OCI-LY7 (cell line): ENCODE measurements around the gene NVL. TPM values are rescaled to one million over a fixed set of nuclear protein-coding genes. Genes with fewer than 3 reads are reported as not detected.

Source experiments
- Bru-seq: library from RNA; stranded (reverse); fragments of 400-500 nt; gene quantifications from one replicate; lab custom pipeline; 2021; lab: Mats Ljungman, UMichigan
- BruChase-seq, 2 experiments: library from RNA; stranded (reverse); fragments of 400-500 nt; gene quantifications; one replicate each; lab custom pipeline; 2021; lab: Mats Ljungman, UMichigan
- BruUV-seq: library from RNA; stranded (reverse); fragments of 400-500 nt; replicated peaks from 2 replicates; lab custom pipeline; 2021; lab: Mats Ljungman, UMichigan
- CTCF ChIA-PET: fragments of 300-600 bp; sonication (Branson Sonifier 250); formaldehyde crosslinking; loops from one replicate; lab custom pipeline; 2022; ENCODE audit warnings: antibody characterized with exemption; ENCODE audit not compliant: unreplicated experiment; lab: Charles Lee
- POLR2A ChIA-PET: fragments of 300-600 bp; sonication (Branson Sonifier 250); formaldehyde crosslinking; loops from one replicate; lab custom pipeline; 2022; ENCODE audit warnings: antibody characterized with exemption; lab: Charles Lee
- DNase-seq: peaks from one replicate; pipeline ENCODE4 v3.0.0-alpha.2; 2015; ENCODE audit warnings: low spot score
- H2AFZ ChIP-seq: fragments of 200-600 bp; sonication (generic), shearing (Covaris generic); 2 replicates; pipeline ENCODE4 v1.6.1; 2014; ENCODE audit warnings: mild to moderate bottlenecking, antibody characterized with exemption, low read length, moderate library complexity
- H3K27ac ChIP-seq: fragments of 200-600 bp; sonication (generic); 2 replicates; pipeline ENCODE4 v1.5.1; 2014; ENCODE audit warnings: mixed run types, low read depth, mild to moderate bottlenecking, moderate library complexity, low read length, inconsistent platforms; ENCODE audit not compliant: poor library complexity, severe bottlenecking
- H3K36me3 ChIP-seq: fragments of 200-600 bp; sonication (generic); 2 replicates; pipeline ENCODE4 v1.6.1; 2014; ENCODE audit warnings: mild to moderate bottlenecking, antibody characterized with exemption, low read length, moderate library complexity, mixed read lengths; ENCODE audit not compliant: insufficient read depth
- H3K4me1 ChIP-seq: fragments of 200-600 bp; sonication (generic); 2 replicates; pipeline ENCODE4 v1.5.1; 2014; ENCODE audit warnings: mild to moderate bottlenecking, low read length; ENCODE audit not compliant: insufficient read depth, poor library complexity, severe bottlenecking
- H3K4me2 ChIP-seq: fragments of 200-600 bp; sonication (generic); 2 replicates; pipeline ENCODE4 v1.6.1; 2014; ENCODE audit warnings: mild to moderate bottlenecking, low read length
- H3K4me3 ChIP-seq: fragments of 200-600 bp; sonication (generic); 2 replicates; pipeline ENCODE4 v1.5.1; 2014; ENCODE audit warnings: mild to moderate bottlenecking, low read depth, low read length; ENCODE audit not compliant: poor library complexity, severe bottlenecking
- H3K79me2 ChIP-seq: fragments of 200-600 bp; sonication (generic); 2 replicates; pipeline ENCODE4 v1.6.1; 2016; ENCODE audit warnings: low read depth, mild to moderate bottlenecking, low read length, moderate library complexity, mixed read lengths; ENCODE audit not compliant: insufficient read depth
- H3K9me2 ChIP-seq: fragments of 200-600 bp; sonication (generic); 2 replicates; pipeline ENCODE4 v1.6.1; 2016; ENCODE audit warnings: mild to moderate bottlenecking, low read length, mixed read lengths; ENCODE audit not compliant: insufficient read depth
- H3K9me3 ChIP-seq: fragments of 200-600 bp; sonication (generic); 2 replicates; pipeline ENCODE4 v1.6.1; 2014; ENCODE audit warnings: mild to moderate bottlenecking, mixed run types, low read length, mixed read lengths
- H4K20me1 ChIP-seq: fragments of 200-600 bp; sonication (generic); 2 replicates; pipeline ENCODE4 v1.6.1; 2014; ENCODE audit warnings: mild to moderate bottlenecking, antibody characterized with exemption, low read length, moderate library complexity, mixed read lengths; ENCODE audit not compliant: insufficient read depth
- CTCF ChIP-seq: fragments of 200-600 bp; sonication (generic); conservative IDR thresholded peaks from 2 replicates; pipeline ENCODE4 v1.5.1; 2014; ENCODE audit warnings: mild to moderate bottlenecking, antibody characterized with exemption, low read length, moderate library complexity, mixed read lengths
- EZH2phosphoT487 ChIP-seq: fragments of 200-600 bp; sonication (generic); IDR thresholded peaks from 2 replicates; pipeline ENCODE4 v1.6.1; 2018; ENCODE audit warnings: low read depth, borderline replicate concordance, mild to moderate bottlenecking, mixed run types, antibody characterized with exemption, low read length, moderate library complexity, mixed read lengths
- intact Hi-C: fragments of 100-400 bp; cut with micrococcal nuclease; formaldehyde crosslinking; loops from one replicate; pipeline ENCODE4 v1.10.0; 2022; ENCODE audit not compliant: unreplicated experiment
- long read RNA-seq: library from polyadenylated mRNA; stranded (forward); transcript quantifications from one replicate; pipeline ENCODE4 v2.0.0, GENCODE V29; 2022
- total RNA-seq, 2 experiments: library from RNA; depleted of rRNA in 1 of 2; stranded (reverse); fragments of >200 nt in 1 of 2; shearing (Covaris generic) in 1 of 2; gene quantifications; 2 replicates each; pipeline ENCODE4 v1.2.3, GENCODE V29; 2014 to 2022

Gene NVL
- total RNA-seq (2014; rRNA removed; shearing (Covaris generic)), result 31.6 and 33.9 TPM in 2 replicates
- 36.7 and 43.0 TPM in 2 replicates for total RNA-seq (2022)
- Bru-seq, nascent RNA, result percentile 78 among the genes with signal in this experiment
- percentile 74 among the genes with signal in this experiment for BruChase-seq, experiment 1, labeled RNA remaining after a 6-hour chase
- BruChase-seq, experiment 2, labeled RNA remaining after a 2-hour chase, result percentile 72 among the genes with signal in this experiment
- long read RNA-seq, transcript NVL-203 (22 exons, 2,832 nt), result minor isoform, 8 of 81 reads
- long read RNA-seq, transcript NVL-201 (23 exons, 3,123 nt), result major isoform, 37 of 81 reads
- long read RNA-seq, partial matches to known transcripts, result 5 of 81 reads
- long read RNA-seq, other reads (novel, unspliced or antisense), result 28 of 81 reads

DNA sequence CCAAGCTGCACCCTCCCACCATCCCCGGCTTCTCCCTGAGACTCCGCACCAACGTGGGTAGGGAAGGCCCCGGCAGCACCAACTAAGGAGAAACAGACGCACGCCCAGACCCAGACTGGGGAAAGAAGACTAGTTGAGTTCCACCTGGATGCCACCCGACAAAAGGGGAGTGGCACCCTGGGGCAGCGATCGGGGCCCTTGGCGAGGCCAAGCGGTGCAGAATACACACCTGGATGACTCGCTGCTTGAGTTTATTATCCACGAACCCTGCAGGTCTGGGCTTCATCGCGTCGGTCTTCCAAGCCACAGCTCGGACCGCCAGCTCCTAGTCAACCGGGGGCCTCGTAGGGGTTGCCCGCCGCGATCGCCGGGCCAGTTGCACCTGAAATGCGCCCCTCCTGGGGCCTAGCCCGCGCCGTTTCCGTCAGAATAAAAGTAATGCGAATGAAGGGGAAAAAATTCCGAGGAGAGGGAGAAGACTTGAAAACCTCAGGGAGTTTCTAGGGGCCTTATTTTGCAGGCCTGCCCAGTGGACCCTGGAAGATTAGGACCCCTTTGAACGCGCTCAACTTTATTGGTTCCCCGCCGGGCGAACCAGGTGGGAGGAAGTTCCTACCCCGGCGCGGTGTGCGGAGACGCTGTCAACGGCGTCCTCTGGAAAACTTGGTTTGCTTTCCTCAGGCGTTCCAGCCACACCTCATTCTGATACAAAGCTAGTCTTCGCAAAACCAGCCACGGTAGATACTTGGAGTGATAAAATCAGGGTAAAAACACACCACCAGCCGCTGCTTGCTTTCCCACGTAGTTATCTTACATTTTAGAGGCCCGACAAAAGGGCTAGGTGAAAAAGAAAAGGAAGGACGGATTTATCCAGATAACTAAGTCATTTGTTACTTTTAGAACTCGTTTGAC is at the start of gene NVL:
TSS of gene NVL (minus strand) at position 331 of the 912 bp plus-strand sequence. CDS start at position 286, 45 bp downstream.
- peaks cover 22% of the 10 kb centered on the region; the same call in 1 of the 2 replicates for H3K36me3 ChIP-seq
- no peak for TF ChIP-seq EZH2phosphoT487
- no peak for TF ChIP-seq CTCF
- no TSS peak for BruUV-seq
- peak within 1 kb of the TSS; percentile 94 for H2AFZ ChIP-seq
- POLR2A ChIA-PET, result interaction anchor here (0.6 to 1.2 kb wide), 5 partner anchors 65 to 275 kb away, joined by 3 to 7 read pairs (median 4); no protein-coding TSS in a partner anchor
- peak; percentile 93 for DNase-seq
- peaks cover 48% of the 10 kb centered on the region for H3K79me2 ChIP-seq
- 0 out of 2 replicates have a peak, but pooled peaks cover 5% of the 10 kb centered on the region for H4K20me1 ChIP-seq
- H3K4me2 ChIP-seq, result peak within 1 kb of the TSS; percentile 84
- no peaks in the 10 kb centered on the region for H3K9me3 ChIP-seq
- CTCF ChIA-PET, result no interaction called here
- intact Hi-C loops, result loop anchor here (1.0 to 5.0 kb wide), 5 partner anchors 26 to 632 kb away; partner anchors contain the start of genes CNIH4 and FBXO28
- H3K9me2 ChIP-seq, result no peaks in the 10 kb centered on the region
- peak within 1 kb of the TSS; percentile 95 for H3K4me3 ChIP-seq
- peak within 1 kb of the TSS; percentile 82 for H3K27ac ChIP-seq
- H3K4me1 ChIP-seq, result peaks cover 35% of the 10 kb centered on the region

DNA sequence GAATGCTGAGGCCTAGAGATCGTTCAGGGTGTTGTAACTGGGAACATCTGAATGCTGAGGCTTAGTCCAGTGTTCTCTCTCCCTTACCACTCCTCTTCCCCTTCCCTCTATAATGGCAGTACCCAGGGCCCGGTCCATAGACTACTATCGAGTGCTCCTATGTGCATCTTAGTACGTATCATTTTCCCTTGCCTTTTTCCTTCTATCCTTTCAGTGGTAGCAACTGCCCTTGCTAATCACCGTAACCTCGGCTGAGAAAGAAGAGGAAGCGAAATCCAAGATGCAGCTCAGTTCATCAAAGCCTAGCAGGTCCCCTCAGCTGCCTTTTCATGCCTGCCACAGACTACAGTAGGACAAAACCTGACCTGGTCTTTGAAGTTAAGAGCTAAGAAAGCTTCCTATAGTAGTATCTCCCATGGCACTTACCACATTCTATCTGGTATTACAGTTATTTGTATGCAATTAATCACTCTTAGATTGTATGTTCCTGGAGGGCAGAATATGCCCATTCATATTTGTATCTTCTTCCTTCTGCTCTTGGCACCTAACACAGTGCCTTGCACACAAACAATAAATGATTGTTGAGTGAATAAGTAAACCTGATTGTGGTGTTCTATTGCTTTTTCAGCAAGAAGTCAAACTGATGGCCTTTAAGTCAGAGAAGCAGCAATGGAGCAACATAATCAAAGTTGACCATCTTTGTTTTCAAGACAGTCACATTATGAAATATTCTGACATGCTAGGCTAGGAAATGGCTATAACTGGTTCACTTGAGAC is 49.1 kb upstream of the NVL start:
- Histone ChIP-seq H3K36me3 (peaks cover 42% of the 10 kb centered on the region), H2AFZ (no peak overlapping the region), H3K4me1 (peaks cover 11% of the 10 kb centered on the region), H3K9me3 (no peaks in the 10 kb centered on the region), H4K20me1 (no peaks in the 10 kb centered on the region), H3K4me2 (no peak overlapping the region), H3K4me3 (no peak overlapping the region), H3K27ac (no peak overlapping the region), H3K9me2 (no peaks in the 10 kb centered on the region), H3K79me2 (no peaks in the 10 kb centered on the region)
- BruUV-seq, result no TSS peak
- intact Hi-C loops, result no loop called here
- POLR2A ChIA-PET, result interaction anchor here (0.6 kb wide), 1 partner anchor 67 kb away, joined by 4 read pairs; no protein-coding TSS in a partner anchor
- no peak for DNase-seq
- CTCF ChIA-PET, result no interaction called here
- TF ChIP-seq CTCF (no peak), EZH2phosphoT487 (no peak)
